Ishikawa (cell line): Measurements from ENCODE around the gene TJP2.

ENCODE experiments used
- CREB1 ChIP-seq: IDR thresholded peaks from 2 replicates; pipeline ENCODE4 v1.6.1; 2012; ENCODE audit warnings: low read depth
- EGR1 ChIP-seq: IDR thresholded peaks from 2 replicates; pipeline ENCODE4 v1.6.1; 2012
- EP300 ChIP-seq: IDR thresholded peaks from 2 replicates; pipeline ENCODE4 v1.6.1; 2012; ENCODE audit warnings: borderline replicate concordance
- NFIC ChIP-seq: IDR thresholded peaks from 2 replicates; pipeline ENCODE4 v1.6.1; 2012
- RAD21 ChIP-seq: IDR thresholded peaks from 2 replicates; pipeline ENCODE4 v1.6.1; 2012; ENCODE audit warnings: low read depth
- REST ChIP-seq: IDR thresholded peaks from 2 replicates; pipeline ENCODE4 v1.6.1; 2012; ENCODE audit warnings: low read depth, mild to moderate bottlenecking
- TAF1 ChIP-seq: IDR thresholded peaks from 2 replicates; pipeline ENCODE4 v1.6.1; 2012; ENCODE audit warnings: low read depth, mild to moderate bottlenecking
- TCF12 ChIP-seq: IDR thresholded peaks from 2 replicates; pipeline ENCODE4 v1.6.1; 2012; ENCODE audit warnings: low read depth
- YY1 ChIP-seq: IDR thresholded peaks from 2 replicates; pipeline ENCODE4 v1.6.1; 2012; ENCODE audit warnings: low read depth
- ZBTB7A ChIP-seq: IDR thresholded peaks from 2 replicates; pipeline ENCODE4 v1.6.1; 2012; ENCODE audit warnings: low read depth

DNA sequence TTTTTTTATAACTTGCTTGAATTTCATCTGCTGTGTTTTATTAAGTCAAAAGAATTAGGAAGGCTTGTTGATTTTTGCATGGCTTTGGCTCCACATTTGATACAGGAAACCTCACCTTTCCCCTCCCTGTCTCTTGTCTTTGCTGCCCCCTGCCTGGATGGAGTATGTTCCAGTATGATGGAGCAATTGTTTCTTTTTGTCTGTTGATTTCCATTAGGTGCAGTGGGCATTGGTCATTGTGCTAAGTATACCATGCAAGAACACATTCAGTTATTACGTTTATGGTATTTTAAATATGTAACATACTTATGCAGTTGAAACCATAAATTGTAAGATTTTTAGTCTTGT, 19.6 kb downstream of the TJP2 start:
- TF ChIP-seq TCF12 (no peak), REST (no peak), YY1 (no peak), EGR1 (no peak), EP300 (no peak), RAD21 (0 out of 2 replicates have a peak, but pooled peaks have one; percentile 16), CREB1 (no peak), ZBTB7A (no peak), NFIC (no peak), TAF1 (no peak)
